Adipose tissue (tissue), 3 donors: Measurements from ENCODE around the gene IL20RA. TPM values are rescaled to one million over a fixed set of nuclear protein-coding genes. Genes with fewer than 3 reads are reported as not detected.

ENCODE experiments used
- H3K27ac ChIP-seq: one replicate; pipeline ENCODE4 v1.5.1; 2013; ENCODE audit warnings: low read depth, low read length
- WGBS, 3 donors: extraction: QIAGEN DNeasy Blood & Tissue Kit; methylation state at CpG; one replicate each; pipeline ENCODE4 v1.1.7; 2013; 5-methylcytosine and 5-hydroxymethylcytosine counted together
- polyA plus RNA-seq, 3 donors: library from polyadenylated mRNA; stranded (reverse); fragments of 200-250 nt; gene quantifications; one replicate each; pipeline ENCODE4 v1.2.3, GENCODE V29; 2013
- donor health status: healthy with polysubstance abuse.
- donor health status: Bipolar disorder and iron deficiency.
- donor health status: healthy.

The IL20RA gene
- polyA plus RNA-seq, 3 donors: 1.0 to 3.3 (median 1.5) TPM

- WGBS, 3 donors: 68 to 72% (median 70%) methylated on average over 4 of the region's 4 CpGs
- no peak overlapping the region for H3K27ac ChIP-seq
Measured at GRCh38 chr6:137015943-137016342, 28.8 kb downstream of the IL20RA start.

- 24 to 33% (median 29%) methylated on average over 5 of the region's 5 CpGs for WGBS, 3 donors
- no peak overlapping the region for H3K27ac ChIP-seq
Measured at GRCh38 chr6:137013738-137014602, 30.8 kb downstream of the IL20RA start.

GRCh38 chr6:137013031-137013430 is 31.7 kb downstream of the IL20RA start:
- 85 to 100% (median 90%) methylated on average over 1 of the region's 1 CpG for WGBS, 3 donors
- no peak overlapping the region for H3K27ac ChIP-seq

GRCh38 chr6:137011406-137011805 is 33.4 kb downstream of the IL20RA start:
- 74 to 87% (median 82%) methylated on average over 2 of the region's 2 CpGs for WGBS, 3 donors
- H3K27ac ChIP-seq: no peak overlapping the region

GRCh38 chr6:137010128-137010718 is 34.5 kb downstream of the IL20RA start:
- WGBS, 3 donors: 92 to 98% (median 95%) methylated on average over 4 of the region's 4 CpGs
- H3K27ac ChIP-seq: no peak overlapping the region

GRCh38 chr6:137008204-137008603 is 36.6 kb downstream of the IL20RA start:
- no peak overlapping the region for H3K27ac ChIP-seq
- 87 to 91% (median 88%) methylated on average over 9 of the region's 9 CpGs for WGBS, 3 donors

GRCh38 chr6:137006056-137006455 is 38.7 kb downstream of the IL20RA start:
- H3K27ac ChIP-seq: no peak overlapping the region
- 93 to 94% (median 93%) methylated on average over 9 of the region's 9 CpGs for WGBS, 3 donors

- 88 to 93% (median 89%) methylated on average over 6 of the region's 6 CpGs for WGBS, 3 donors
- H3K27ac ChIP-seq: no peak overlapping the region
Measured at GRCh38 chr6:137005073-137005472, 39.7 kb downstream of the IL20RA start.

- H3K27ac ChIP-seq: no peak overlapping the region
- 82 to 88% (median 84%) methylated on average over 3 of the region's 3 CpGs for WGBS, 3 donors
Measured at GRCh38 chr6:137002505-137002904, 42.3 kb downstream of the IL20RA start.

GRCh38 chr6:137001977-137002302 is 42.8 kb downstream of the IL20RA start:
- H3K27ac ChIP-seq: no peak overlapping the region
- 57 to 82% (median 66%) methylated on average over 7 of the region's 7 CpGs for WGBS, 3 donors

- WGBS, 3 donors: 50 to 69% (median 61%) methylated on average over 17 of the region's 17 CpGs
- H3K27ac ChIP-seq: no peak overlapping the region
Measured at GRCh38 chr6:137001299-137001976, 43.3 kb downstream of the IL20RA start.

GRCh38 chr6:137000825-137001224 is 43.9 kb downstream of the IL20RA start:
- H3K27ac ChIP-seq: no peak overlapping the region
- WGBS, 3 donors: 55 to 59% (median 55%) methylated on average over 3 of the region's 3 CpGs

- no peak overlapping the region for H3K27ac ChIP-seq
Measured at GRCh38 chr6:136995521-136995920, 49.2 kb downstream of the IL20RA start.

GRCh38 chr6:136994782-136995181 is 50.0 kb downstream of the IL20RA start:
- 22 to 80% (median 76%) methylated on average over 5 of the region's 5 CpGs for WGBS, 3 donors

GRCh38 chr6:136992113-136992512 is 52.7 kb downstream of the IL20RA start:
- 51 to 60% (median 52%) methylated on average over 3 of the region's 3 CpGs for WGBS, 3 donors
- H3K27ac ChIP-seq: no peak overlapping the region

More at GRCh38 chr6:136994782-136995181, 50.0 kb downstream of the IL20RA start:
- no peak overlapping the region for H3K27ac ChIP-seq

- H3K27ac ChIP-seq: no peak overlapping the region
Measured at GRCh38 chr6:136991646-136992045, 53.1 kb downstream of the IL20RA start.

- H3K27ac ChIP-seq: no peak overlapping the region
- 84 to 89% (median 85%) methylated on average over 3 of the region's 3 CpGs for WGBS, 3 donors
Measured at GRCh38 chr6:136990754-136991153, 54.0 kb downstream of the IL20RA start.

- H3K27ac ChIP-seq: no peak overlapping the region
Measured at GRCh38 chr6:136990242-136990578, 54.6 kb downstream of the IL20RA start.

GRCh38 chr6:136989571-136990241 is 55.1 kb downstream of the IL20RA start:
- WGBS, 3 donors: 2% methylated on average over 40 of the region's 40 CpGs
- no peak overlapping the region for H3K27ac ChIP-seq

More at GRCh38 chr6:136990242-136990578, 54.6 kb downstream of the IL20RA start:
- 30 to 41% (median 36%) methylated on average over 4 of the region's 4 CpGs for WGBS, 3 donors
